Tibial nerve (tissue), 4 donors: ENCODE results near the gene RNASE8. TPM values are rescaled to one million over a fixed set of nuclear protein-coding genes. Genes with fewer than 3 reads are reported as not detected.

Source experiments
- DNase-seq, 2 donors: peaks; one replicate each; pipeline ENCODE4 v3.0.0-alpha.2; 2019; ENCODE audit warnings: low spot score in 2 of 2
- H3K27ac ChIP-seq, 4 donors: fragments of 200-600 bp; sonication (generic) in 3 of 4; one replicate each; pipeline ENCODE4 v1.5.1; 2017 to 2019; ENCODE audit warnings: mild to moderate bottlenecking in 1 of 4
- H3K27me3 ChIP-seq, 2 donors: fragments of 200-600 bp; sonication (generic) in 1 of 2; one replicate each; pipeline versions ENCODE4 v1.5.1 to v1.6.0; 2017 to 2019
- H3K36me3 ChIP-seq, 3 donors: fragments of 200-600 bp; sonication (generic); one replicate each; pipeline ENCODE4 v1.5.1; 2018 to 2019
- H3K4me1 ChIP-seq, 4 donors: fragments of 200-600 bp; sonication (generic) in 3 of 4; one replicate each; pipeline ENCODE4 v1.5.1; 2017 to 2019
- H3K4me3 ChIP-seq, 4 donors: fragments of 200-600 bp; sonication (generic) in 3 of 4; one replicate each; pipeline ENCODE4 v1.5.1; 2017 to 2019; ENCODE audit warnings: mild to moderate bottlenecking in 1 of 4, moderate library complexity in 1 of 4
- H3K9me3 ChIP-seq, 4 donors: fragments of 200-600 bp; sonication (generic) in 3 of 4; one replicate each; pipeline ENCODE4 v1.5.1; 2017 to 2019
- CTCF ChIP-seq, 5 experiments: fragments of 200-600 bp in 3 of 5; fragments of 450-650 bp in 2 of 5; sonication (generic) in 3 of 5; IDR thresholded peaks; one replicate each; pipeline ENCODE4 v1.5.1; 2016 to 2019; ENCODE audit warnings: antibody characterized with exemption in 5 of 5, mild to moderate bottlenecking in 3 of 5, moderate library complexity in 2 of 5
- EP300 ChIP-seq, 2 donors: sonication (generic); formaldehyde crosslinking; IDR thresholded peaks; one replicate each; pipeline ENCODE4 v1.6.1; 2017; ENCODE audit warnings: antibody characterized with exemption in 2 of 2, mild to moderate bottlenecking in 1 of 2
- POLR2A ChIP-seq, 2 donors: fragments of 450-650 bp; IDR thresholded peaks; one replicate each; pipeline ENCODE4 v1.6.1; 2017; ENCODE audit warnings: antibody characterized with exemption in 2 of 2, mild to moderate bottlenecking in 2 of 2, moderate library complexity in 2 of 2
- WGBS, 2 donors: methylation state at CpG; one replicate each; pipeline ENCODE4 v1.1.5; 2018; 5-methylcytosine and 5-hydroxymethylcytosine counted together
- total RNA-seq, 4 donors: library from RNA; depleted of rRNA; stranded (reverse); fragments of >200 nt; gene quantifications; one replicate each; pipeline ENCODE4 v1.1.0, GENCODE V29; 2016

RNASE8 gene
- total RNA-seq, 4 donors from 2014 or later = not detected

- Histone ChIP-seq H3K36me3 (peaks cover 0 to 8% (median 0%) of the 10 kb centered on the region in 3 donors), H3K4me3 (peak overlapping the region; percentile 54 to 88 (median 74)), H3K27ac (peak overlapping the region; percentile 81 to 97 (median 94)), H3K27me3 (no peaks in the 10 kb centered on the region), H3K4me1 (peaks cover 0 to 50% (median 32%) of the 10 kb centered on the region in 4 donors), H3K9me3 (no peaks in the 10 kb centered on the region)
- WGBS, 2 donors = 1% methylated on average over 32 to 36 of the region's 40 CpGs
- TF ChIP-seq POLR2A (IDR thresholded peaks at IDR 0.05) (no peak), EP300 (IDR thresholded peaks at IDR 0.05) (peak in 1 of 2 donors; percentile 67), CTCF (IDR thresholded peaks at IDR 0.05) (peak in 2 of 5 experiments; percentile 7 to 13)
- peak in 1 of 2 donors; percentile 39 for DNase-seq
Observed at GRCh38 chr14:21069388-21070082, 11.9 kb downstream of the RNASE8 start.

GRCh38 chr14:21070083-21070609 lies 12.5 kb downstream of the RNASE8 start, which contains the start of gene ARHGEF40:
TSS of gene ARHGEF40 (plus strand) at chr14:21070304. CDS start at chr14:21070397, 93 bp downstream.
- H3K27me3 ChIP-seq = no peaks in the 10 kb centered on the region
- H3K9me3 ChIP-seq = no peaks in the 10 kb centered on the region
- TF ChIP-seq EP300 (IDR thresholded peaks at IDR 0.05) = no peak
- peak in 1 of 2 donors; percentile 45 for TF ChIP-seq POLR2A (IDR thresholded peaks at IDR 0.05)
- 2% methylated on average over 21 to 23 of the region's 63 CpGs for WGBS, 2 donors
- H3K4me1 ChIP-seq = peaks cover 0 to 56% (median 34%) of the 10 kb centered on the region in 4 donors
- peak within 1 kb of the TSS; percentile 54 to 88 (median 74) for H3K4me3 ChIP-seq
- peak within 1 kb of the TSS; percentile 81 to 97 (median 94) for H3K27ac ChIP-seq
- peak; percentile 20 to 46 for DNase-seq
- H3K36me3 ChIP-seq = peaks cover 0 to 14% (median 0%) of the 10 kb centered on the region in 3 donors

GRCh38 chr14:21070610-21071224 lies 13.1 kb downstream of the RNASE8 start:
- H3K4me1 ChIP-seq = peaks cover 0 to 61% (median 34%) of the 10 kb centered on the region in 4 donors
- peaks cover 0 to 20% (median 0%) of the 10 kb centered on the region in 3 donors for H3K36me3 ChIP-seq
- peak in 1 of 2 donors; percentile 38 for DNase-seq
- no peaks in the 10 kb centered on the region for H3K9me3 ChIP-seq
- WGBS, 2 donors = 0 to 1% methylated on average over 23 of the region's 23 CpGs
- H3K27ac ChIP-seq = peak overlapping the region; percentile 81 to 97 (median 94)
- TF ChIP-seq POLR2A (IDR thresholded peaks at IDR 0.05) = no peak
- no peak for TF ChIP-seq CTCF (IDR thresholded peaks at IDR 0.05)
- TF ChIP-seq EP300 (IDR thresholded peaks at IDR 0.05) = no peak
- H3K27me3 ChIP-seq = no peaks in the 10 kb centered on the region
- peak overlapping the region; percentile 54 to 88 (median 74) for H3K4me3 ChIP-seq

- peak; percentile 70 to 73 for DNase-seq
- no peaks in the 10 kb centered on the region for H3K9me3 ChIP-seq
- 1% methylated on average over 36 to 37 of the region's 37 CpGs for WGBS, 2 donors
- peak overlapping the region; percentile 81 to 97 (median 94) for H3K27ac ChIP-seq
- peak in 1 of 2 donors; percentile 58 for TF ChIP-seq EP300 (IDR thresholded peaks at IDR 0.05)
- peak in 2 of 5 experiments; percentile 10 to 11 for TF ChIP-seq CTCF (IDR thresholded peaks at IDR 0.05)
- TF ChIP-seq POLR2A (IDR thresholded peaks at IDR 0.05) = peak in 1 of 2 donors; percentile 23
- peak overlapping the region; percentile 54 to 88 (median 74) for H3K4me3 ChIP-seq
- peaks cover 0 to 61% (median 34%) of the 10 kb centered on the region in 4 donors for H3K4me1 ChIP-seq
- H3K36me3 ChIP-seq = peaks cover 0 to 27% (median 0%) of the 10 kb centered on the region in 3 donors
- H3K27me3 ChIP-seq = no peaks in the 10 kb centered on the region
Observed at GRCh38 chr14:21071225-21072030, 13.8 kb downstream of the RNASE8 start.

- H3K27me3 ChIP-seq = no peaks in the 10 kb centered on the region
- no peaks in the 10 kb centered on the region for H3K9me3 ChIP-seq
- 2 to 15% methylated on average over 4 of the region's 4 CpGs for WGBS, 2 donors
- peaks cover 0 to 32% (median 0%) of the 10 kb centered on the region in 3 donors for H3K36me3 ChIP-seq
- peak in 1 of 2 donors; percentile 40 for TF ChIP-seq EP300 (IDR thresholded peaks at IDR 0.05)
- TF ChIP-seq CTCF (IDR thresholded peaks at IDR 0.05) = no peak
- TF ChIP-seq POLR2A (IDR thresholded peaks at IDR 0.05) = peak in 1 of 2 donors; percentile 24
- H3K4me1 ChIP-seq = peaks cover 0 to 61% (median 34%) of the 10 kb centered on the region in 4 donors
- peak overlapping the region; percentile 81 to 97 (median 94) for H3K27ac ChIP-seq
- H3K4me3 ChIP-seq = peak overlapping the region; percentile 54 to 88 (median 74)
- DNase-seq = peak in 1 of 2 donors; percentile 59
Observed at GRCh38 chr14:21072031-21072473, 14.4 kb downstream of the RNASE8 start.
